Activated B cell treated with CpG ODN at 0.5 μM for 24 hours (primary cell): Measurements from ENCODE around the gene XPC. TPM values are rescaled to one million over a fixed set of nuclear protein-coding genes. Genes with fewer than 3 reads are reported as not detected.

Experiments
- ATAC-seq: fragments of 200-7000 bp; cut with Tn5 transposase; one replicate; pipeline ENCODE4 v1.10.0; 2021; ENCODE audit warnings: low read depth, mild to moderate bottlenecking, moderate library complexity
- CTCF ChIA-PET: fragments of 350-600 bp; sonication (Branson Sonifier 250); formaldehyde crosslinking; loops from one replicate; lab custom pipeline; 2021; ENCODE audit warnings: antibody characterized with exemption; lab: Charles Lee
- POLR2A ChIA-PET: fragments of 350-600 bp; sonication (Branson Sonifier 250); formaldehyde crosslinking; loops from one replicate; lab custom pipeline; 2021; ENCODE audit warnings: antibody characterized with exemption; lab: Charles Lee
- DNase-seq: peaks from one replicate; pipeline ENCODE4 v3.0.0; 2022
- H3K27ac Mint-ChIP-seq: one replicate; pipeline ENCODE4 v1.8.0; 2020; ENCODE audit warnings: mixed read lengths
- H3K27me3 Mint-ChIP-seq: one replicate; pipeline ENCODE4 v1.8.0; 2021; ENCODE audit warnings: mixed read lengths
- H3K36me3 Mint-ChIP-seq: one replicate; pipeline ENCODE4 v1.8.0; 2021; ENCODE audit warnings: low read depth, mixed read lengths
- H3K4me1 Mint-ChIP-seq: one replicate; pipeline ENCODE4 v1.8.0; 2021; ENCODE audit warnings: mixed read lengths
- H3K4me3 Mint-ChIP-seq: one replicate; pipeline ENCODE4 v1.8.0; 2020; ENCODE audit warnings: mild to moderate bottlenecking, mixed read lengths
- H3K9me3 Mint-ChIP-seq: one replicate; pipeline ENCODE4 v1.8.0; 2020; ENCODE audit warnings: mixed read lengths
- CTCF ChIP-seq: fragments of 200-600 bp; IDR thresholded peaks from one replicate; pipeline ENCODE4 v1.8.0; 2022; ENCODE audit warnings: antibody characterized with exemption, mild to moderate bottlenecking
- intact Hi-C: fragments of 100-400 bp; cut with micrococcal nuclease; formaldehyde crosslinking; loops from one replicate; pipeline ENCODE4 v1.15.1; 2024
- total RNA-seq: library from RNA; stranded (reverse); gene quantifications from 2 replicates; pipeline ENCODE4 v1.2.3, GENCODE V29; 2022

XPC gene
- total RNA-seq, 1 donor from 2014 or later, result 35.4 TPM

- intact Hi-C loops, result loop anchor here (5.0 kb wide), 1 partner anchor 298 kb away; no protein-coding TSS in a partner anchor
- no peaks in the 10 kb centered on the region for H3K27me3 Mint-ChIP-seq
- POLR2A ChIA-PET, result no interaction called here
- H3K9me3 Mint-ChIP-seq, result no peaks in the 10 kb centered on the region
- peaks cover 20% of the 10 kb centered on the region for H3K4me1 Mint-ChIP-seq
- H3K4me3 Mint-ChIP-seq, result no peak overlapping the region
- ATAC-seq, result no peak
- peaks cover 63% of the 10 kb centered on the region for H3K36me3 Mint-ChIP-seq
- TF ChIP-seq CTCF, result no peak
- DNase-seq, result no peak
- H3K27ac Mint-ChIP-seq, result no peak overlapping the region
- CTCF ChIA-PET, result no interaction called here
These were observed 16.5 kb upstream of the XPC start for GRCh38 chr3:14194865-14195264.

GRCh38 chr3:14188041-14188754, 9.8 kb upstream of the XPC start:
- H3K36me3 Mint-ChIP-seq, result peaks cover 66% of the 10 kb centered on the region
- POLR2A ChIA-PET, result interaction anchor here (1.1 kb wide), 1 partner anchor 10 kb away, joined by 3 read pairs; the partner anchor contains the start of gene XPC
- no peak for ATAC-seq
- no peak overlapping the region for H3K27ac Mint-ChIP-seq
- no peaks in the 10 kb centered on the region for H3K27me3 Mint-ChIP-seq
- DNase-seq, result no peak
- peaks cover 28% of the 10 kb centered on the region for H3K4me1 Mint-ChIP-seq
- CTCF ChIA-PET, result interaction anchor here (1.4 kb wide), 1 partner anchor 15 kb away, joined by 4 read pairs; no protein-coding TSS in a partner anchor
- H3K9me3 Mint-ChIP-seq, result peaks cover 3% of the 10 kb centered on the region
- intact Hi-C loops, result no loop called here
- no peak overlapping the region for H3K4me3 Mint-ChIP-seq
- TF ChIP-seq CTCF, result no peak

GRCh38 chr3:14186854-14187458, 8.6 kb upstream of the XPC start:
- Mint-ChIP-seq H3K27ac (no peak overlapping the region), H3K27me3 (no peaks in the 10 kb centered on the region), H3K36me3 (peaks cover 78% of the 10 kb centered on the region), H3K4me3 (no peak overlapping the region), H3K4me1 (peaks cover 35% of the 10 kb centered on the region), H3K9me3 (peaks cover 3% of the 10 kb centered on the region)
- TF ChIP-seq CTCF, result no peak
- no peak for DNase-seq
- intact Hi-C loops, result no loop called here
- POLR2A ChIA-PET, result no interaction called here
- CTCF ChIA-PET, result no interaction called here
- no peak for ATAC-seq

GRCh38 chr3:14183015-14183577, 4.7 kb upstream of the XPC start:
- ChIA-PET POLR2A (no interaction called here), CTCF (no interaction called here)
- H3K27me3 Mint-ChIP-seq, result no peaks in the 10 kb centered on the region
- ATAC-seq (no peak), DNase-seq (no peak)
- peaks cover 27% of the 10 kb centered on the region for H3K4me1 Mint-ChIP-seq
- no peaks in the 10 kb centered on the region for H3K9me3 Mint-ChIP-seq
- no peak overlapping the region for H3K4me3 Mint-ChIP-seq
- no peak overlapping the region for H3K27ac Mint-ChIP-seq
- peaks cover 69% of the 10 kb centered on the region for H3K36me3 Mint-ChIP-seq
- intact Hi-C loops, result no loop called here
- no peak for TF ChIP-seq CTCF

- no peak for TF ChIP-seq CTCF
- ChIA-PET POLR2A (no interaction called here), CTCF (no interaction called here)
- H3K9me3 Mint-ChIP-seq, result no peaks in the 10 kb centered on the region
- peaks cover 53% of the 10 kb centered on the region for H3K36me3 Mint-ChIP-seq
- H3K27ac Mint-ChIP-seq, result no peak overlapping the region
- no peaks in the 10 kb centered on the region for H3K27me3 Mint-ChIP-seq
- intact Hi-C loops, result no loop called here
- H3K4me3 Mint-ChIP-seq, result no peak overlapping the region
- H3K4me1 Mint-ChIP-seq, result peaks cover 41% of the 10 kb centered on the region
- no peak for DNase-seq
- no peak for ATAC-seq
These were observed 2.9 kb upstream of the XPC start for GRCh38 chr3:14181253-14181652.
